ENCODE results near the gene MSL2. TPM values are rescaled to one million over a fixed set of nuclear protein-coding genes. Genes with fewer than 3 reads are reported as not detected.
A peak's percentile ranks its signal among the peaks of the same experiment; 100 is the strongest.

MSL2 gene
- total RNA-seq, 2 experiments from 2014 or later, result 143 to 146 TPM

GRCh38 chr3:136141891-136142290 is 54.2 kb downstream of the MSL2 start:
- peaks cover 23% of the 10 kb centered on the region for H3K4me1 Mint-ChIP-seq (ENCODE audit: low read depth)
- H3K27me3 Mint-ChIP-seq, result no peaks in the 10 kb centered on the region
- H3K4me1 ChIP-seq (ENCODE audit: insufficient read depth, low read length), result no peaks in the 10 kb centered on the region
- H3K4me3 Mint-ChIP-seq, result no peak overlapping the region
- intact Hi-C loops (cut with DNase I, micrococcal nuclease), result loop anchor here in 1 of 2 experiments (2.0 kb wide), 1 partner anchor 63 kb away; no protein-coding TSS in a partner anchor
- no peaks in the 10 kb centered on the region for H3K36me3 ChIP-seq (ENCODE audit: insufficient read depth, low read length)
- ChIA-PET POLR2A (interaction anchor here (1.2 kb wide), 1 partner anchor 54 kb away, joined by 4 read pairs; the partner anchor contains the start of gene MSL2), CTCF (no interaction called here)
- DNase-seq (no peak), ATAC-seq (ENCODE audit: poor library complexity) (no peak)
- peak overlapping the region; percentile 38 for H3K27ac Mint-ChIP-seq
- H3K36me3 Mint-ChIP-seq (ENCODE audit: low read depth), result no peaks in the 10 kb centered on the region
- no peaks in the 10 kb centered on the region for H3K9me3 Mint-ChIP-seq
- H3K4me3 ChIP-seq (ENCODE audit: low read length), result no peak overlapping the region
- H3K9me3 ChIP-seq (ENCODE audit: control insufficient read depth in 1 of 2, insufficient read depth in 1 of 2, low read length in 2 of 2), result no peaks in the 10 kb centered on the region
- H3K27me3 ChIP-seq (ENCODE audit: control insufficient read depth in 1 of 2, insufficient read depth in 2 of 2, low read length in 2 of 2), result no peaks in the 10 kb centered on the region
- H3K27ac ChIP-seq (ENCODE audit: low read depth in 1 of 2, low read length in 2 of 2), result no peak overlapping the region
- TF ChIP-seq, protein P1, sequence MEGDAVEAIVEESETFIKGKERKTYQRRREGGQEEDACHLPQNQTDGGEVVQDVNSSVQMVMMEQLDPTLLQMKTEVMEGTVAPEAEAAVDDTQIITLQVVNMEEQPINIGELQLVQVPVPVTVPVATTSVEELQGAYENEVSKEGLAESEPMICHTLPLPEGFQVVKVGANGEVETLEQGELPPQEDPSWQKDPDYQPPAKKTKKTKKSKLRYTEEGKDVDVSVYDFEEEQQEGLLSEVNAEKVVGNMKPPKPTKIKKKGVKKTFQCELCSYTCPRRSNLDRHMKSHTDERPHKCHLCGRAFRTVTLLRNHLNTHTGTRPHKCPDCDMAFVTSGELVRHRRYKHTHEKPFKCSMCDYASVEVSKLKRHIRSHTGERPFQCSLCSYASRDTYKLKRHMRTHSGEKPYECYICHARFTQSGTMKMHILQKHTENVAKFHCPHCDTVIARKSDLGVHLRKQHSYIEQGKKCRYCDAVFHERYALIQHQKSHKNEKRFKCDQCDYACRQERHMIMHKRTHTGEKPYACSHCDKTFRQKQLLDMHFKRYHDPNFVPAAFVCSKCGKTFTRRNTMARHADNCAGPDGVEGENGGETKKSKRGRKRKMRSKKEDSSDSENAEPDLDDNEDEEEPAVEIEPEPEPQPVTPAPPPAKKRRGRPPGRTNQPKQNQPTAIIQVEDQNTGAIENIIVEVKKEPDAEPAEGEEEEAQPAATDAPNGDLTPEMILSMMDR (IDR thresholded peaks at IDR 0.05), result no peak

DNA sequence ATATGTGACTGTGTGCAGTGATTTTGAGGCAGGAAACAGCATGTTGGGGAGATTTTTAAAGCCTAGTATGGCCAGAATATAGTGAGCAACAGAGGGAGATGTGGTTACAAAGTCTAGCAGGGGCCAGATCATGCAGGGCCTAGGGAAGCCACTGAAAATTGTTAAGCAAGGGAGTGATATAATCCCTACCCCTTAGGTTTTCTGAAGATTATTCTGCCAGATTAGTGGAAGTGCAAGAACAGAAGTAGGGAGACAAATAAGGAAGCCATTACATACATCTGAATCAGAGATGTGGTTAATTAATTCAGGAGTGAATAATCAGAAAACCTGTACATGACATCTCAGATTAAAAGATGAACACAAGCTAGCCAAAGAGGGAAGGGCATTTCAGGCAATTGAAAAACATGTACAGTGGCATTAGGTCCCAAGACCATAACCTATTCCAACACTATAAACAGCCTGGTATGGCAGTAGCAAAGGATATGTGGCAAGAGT is 54.8 kb downstream of the MSL2 start:
- H3K36me3 ChIP-seq (ENCODE audit: insufficient read depth, low read length), result no peaks in the 10 kb centered on the region
- no peaks in the 10 kb centered on the region for H3K9me3 ChIP-seq (ENCODE audit: control insufficient read depth in 1 of 2, insufficient read depth in 1 of 2, low read length in 2 of 2)
- ATAC-seq (ENCODE audit: poor library complexity) (no peak), DNase-seq (no peak)
- ChIA-PET CTCF (no interaction called here), POLR2A (interaction anchor here (1.2 kb wide), 1 partner anchor 54 kb away, joined by 4 read pairs; the partner anchor contains the start of gene MSL2)
- no peak overlapping the region for H3K4me3 ChIP-seq (ENCODE audit: low read length)
- no peaks in the 10 kb centered on the region for H3K4me1 ChIP-seq (ENCODE audit: insufficient read depth, low read length)
- no peaks in the 10 kb centered on the region for H3K27me3 ChIP-seq (ENCODE audit: control insufficient read depth in 1 of 2, insufficient read depth in 2 of 2, low read length in 2 of 2)
- Mint-ChIP-seq H3K36me3 (ENCODE audit: low read depth) (no peaks in the 10 kb centered on the region), H3K27me3 (no peaks in the 10 kb centered on the region), H3K27ac (peak overlapping the region; percentile 38), H3K9me3 (no peaks in the 10 kb centered on the region), H3K4me3 (no peak overlapping the region), H3K4me1 (ENCODE audit: low read depth) (peaks cover 22% of the 10 kb centered on the region)
- intact Hi-C loops (cut with DNase I, micrococcal nuclease), result no loop called here
- TF ChIP-seq, protein P1 (IDR thresholded peaks at IDR 0.05), result no peak
- H3K27ac ChIP-seq (ENCODE audit: low read depth in 1 of 2, low read length in 2 of 2), result no peak overlapping the region

- no peaks in the 10 kb centered on the region for H3K27me3 Mint-ChIP-seq
- H3K4me1 Mint-ChIP-seq (ENCODE audit: low read depth), result peaks cover 20% of the 10 kb centered on the region
- ChIA-PET POLR2A (interaction anchor here (1.1 to 1.7 kb wide), 2 partner anchors 59 to 616 kb away, joined by 3 to 4 read pairs; partner anchors contain the start of gene MSL2), CTCF (no interaction called here)
- no peak overlapping the region for H3K4me3 Mint-ChIP-seq
- no peaks in the 10 kb centered on the region for H3K9me3 Mint-ChIP-seq
- no peak for ATAC-seq (ENCODE audit: poor library complexity)
- Histone ChIP-seq H3K27ac (ENCODE audit: low read depth in 1 of 2, low read length in 2 of 2) (no peak overlapping the region), H3K4me3 (ENCODE audit: low read length) (no peak overlapping the region), H3K36me3 (ENCODE audit: insufficient read depth, low read length) (no peaks in the 10 kb centered on the region), H3K27me3 (ENCODE audit: control insufficient read depth in 1 of 2, insufficient read depth in 2 of 2, low read length in 2 of 2) (no peaks in the 10 kb centered on the region), H3K4me1 (ENCODE audit: insufficient read depth, low read length) (no peaks in the 10 kb centered on the region), H3K9me3 (ENCODE audit: control insufficient read depth in 1 of 2, insufficient read depth in 1 of 2, low read length in 2 of 2) (no peaks in the 10 kb centered on the region)
- intact Hi-C loops (cut with DNase I, micrococcal nuclease), result no loop called here
- no peaks in the 10 kb centered on the region for H3K36me3 Mint-ChIP-seq (ENCODE audit: low read depth)
- TF ChIP-seq, protein P1 (IDR thresholded peaks at IDR 0.05), result no peak
- H3K27ac Mint-ChIP-seq, result no peak overlapping the region
- no peak for DNase-seq
Observed at GRCh38 chr3:136136454-136136853, 59.7 kb downstream of the MSL2 start.
